HCT116 (cell line): ENCODE data around the gene B4GALNT4. TPM values are rescaled to one million over a fixed set of nuclear protein-coding genes. Genes with fewer than 3 reads are reported as not detected.

Experiments used
- ATAC-seq: fragments of 200-7000 bp; cut with Tn5 transposase; 2 replicates; pipeline ENCODE4 v1.9.1; 2020; ENCODE audit warnings: mild to moderate bottlenecking, moderate library complexity
- BruUV-seq: library from RNA; stranded (reverse); fragments of 400-500 nt; replicated peaks from 2 replicates; lab custom pipeline; 2021; lab: Mats Ljungman, UMichigan
- CTCF ChIA-PET: fragments of 300-600 bp; sonication (Branson Sonifier 250); formaldehyde crosslinking; loops from one replicate; lab custom pipeline; 2021; ENCODE audit warnings: antibody characterized with exemption; lab: Charles Lee
- POLR2A ChIA-PET: fragments of 300-600, 350-600 bp; sonication (Branson Sonifier 250); formaldehyde crosslinking; loops from one replicate; lab custom pipeline; 2021; ENCODE audit warnings: antibody characterized with exemption; lab: Charles Lee
- RAD21 ChIA-PET, 2 experiments: fragments of 300-600 bp; sonication (Branson Sonifier 250); formaldehyde crosslinking; loops; one replicate each; lab custom pipeline; 2023; ENCODE audit warnings: low total read pairs in 2 of 2; ENCODE audit not compliant: uncharacterized antibody in 2 of 2, unreplicated experiment in 2 of 2, low non-redundant PET in 1 of 2; lab: Charles Lee
- DNase-seq: peaks from one replicate; pipeline ENCODE4 v3.0.0-alpha.2; 2010; ENCODE audit warnings: low read depth, low spot score
- H2AFZ ChIP-seq: fragments of 200-600 bp; shearing (Covaris generic), sonication (generic); 2 replicates; pipeline ENCODE4 v1.6.1; 2017; ENCODE audit warnings: low read depth, mixed run types, mixed read lengths, antibody characterized with exemption, low read length; ENCODE audit not compliant: poor library complexity, severe bottlenecking
- H3K27ac ChIP-seq: 2 replicates; pipeline ENCODE4 v1.5.1; 2012; ENCODE audit warnings: low read depth, low read length
- H3K27me3 ChIP-seq: fragments of 200-600 bp; sonication (generic); 2 replicates; pipeline ENCODE4 v1.6.1; 2016; ENCODE audit warnings: mixed run types, low read length, mixed read lengths; ENCODE audit not compliant: insufficient read depth
- H3K36me3 ChIP-seq, 2 experiments: fragments of 200-500 bp in 1 of 2; fragments of 200-600 bp in 1 of 2; sonication (Bioruptor generic) in 1 of 2; sonication (generic) in 1 of 2; 2 replicates each; pipeline versions ENCODE4 v1.5.1 to v1.6.1; 2014 to 2016; ENCODE audit warnings: low read length in 2 of 2, inconsistent platforms in 1 of 2, mixed read lengths in 1 of 2, mixed run types in 1 of 2; ENCODE audit not compliant: insufficient read depth in 2 of 2, control insufficient read depth in 1 of 2
- H3K4me1 ChIP-seq, 2 experiments: fragments of 200-600 bp in 1 of 2; sonication (generic) in 1 of 2; 2 replicates each; pipeline versions ENCODE4 v1.5.1 to v1.6.1; 2012 to 2017; ENCODE audit warnings: low read length in 2 of 2, inconsistent platforms in 1 of 2, mild to moderate bottlenecking in 1 of 2, mixed read lengths in 1 of 2, mixed run types in 1 of 2, moderate library complexity in 1 of 2; ENCODE audit not compliant: insufficient read depth in 2 of 2, control insufficient read depth in 1 of 2
- H3K4me2 ChIP-seq: fragments of 200-600 bp; sonication (generic); 2 replicates; pipeline ENCODE4 v1.6.1; 2017; ENCODE audit warnings: mixed run types, low read length, mixed read lengths
- H3K4me3 ChIP-seq, 2 experiments: fragments of 200-600 bp in 1 of 2; sonication (generic) in 1 of 2; replicated peaks in 1 of 2; 2 replicates each; pipeline ENCODE4 v1.5.1; 2011 to 2016; ENCODE audit warnings: low read length in 2 of 2, control low read depth in 1 of 2, low read depth in 1 of 2, mild to moderate bottlenecking in 1 of 2, mixed read lengths in 1 of 2, mixed run types in 1 of 2
- H3K79me2 ChIP-seq: fragments of 200-600 bp; sonication (generic); 2 replicates; pipeline ENCODE4 v1.6.1; 2017; ENCODE audit warnings: mild to moderate bottlenecking, mixed run types, low read length, moderate library complexity, mixed read lengths; ENCODE audit not compliant: insufficient read depth
- H3K9ac ChIP-seq: fragments of 200-600 bp; sonication (generic); 2 replicates; pipeline ENCODE4 v1.6.1; 2016; ENCODE audit warnings: low read length, mixed read lengths
- H3K9me2 ChIP-seq: fragments of 200-600 bp; sonication (generic), shearing (Covaris generic); 2 replicates; pipeline ENCODE4 v1.6.1; 2017; ENCODE audit warnings: mixed run types, mild to moderate bottlenecking, moderate library complexity; ENCODE audit not compliant: insufficient read depth
- H3K9me3 ChIP-seq, 2 experiments: fragments of 200-500 bp in 1 of 2; fragments of 200-600 bp in 1 of 2; sonication (Bioruptor generic) in 1 of 2; sonication (generic) in 1 of 2; 2 replicates each; pipeline ENCODE4 v1.6.1; 2014 to 2017; ENCODE audit warnings: low read length in 2 of 2, mixed read lengths in 2 of 2, inconsistent platforms in 1 of 2, low read depth in 1 of 2, mild to moderate bottlenecking in 1 of 2, mixed run types in 1 of 2, moderate library complexity in 1 of 2; ENCODE audit not compliant: control insufficient read depth in 1 of 2, insufficient read depth in 1 of 2
- H4K20me1 ChIP-seq: fragments of 200-600 bp; sonication (generic), shearing (Covaris generic); 2 replicates; pipeline ENCODE4 v1.6.1; 2017; ENCODE audit warnings: mixed run types, mild to moderate bottlenecking, moderate library complexity; ENCODE audit not compliant: insufficient read depth
- CBX3 ChIP-seq: IDR thresholded peaks from 2 replicates; pipeline ENCODE4 v1.6.1; 2012; ENCODE audit warnings: low read depth
- CEBPB ChIP-seq: IDR thresholded peaks from 2 replicates; pipeline ENCODE4 v1.6.1; 2012; ENCODE audit warnings: low read depth
- EGR1 ChIP-seq: IDR thresholded peaks from 2 replicates; pipeline ENCODE4 v1.6.1; 2012; ENCODE audit warnings: low read depth
- ELF1 ChIP-seq: IDR thresholded peaks from 2 replicates; pipeline ENCODE4 v1.6.1; 2012; ENCODE audit warnings: low read depth, borderline replicate concordance
- EZH2 ChIP-seq: fragments of 200-600 bp; sonication (generic); IDR thresholded peaks from 2 replicates; pipeline ENCODE4 v1.6.1; 2017; ENCODE audit warnings: antibody characterized with exemption, mixed run types
- EZH2phosphoT487 ChIP-seq: fragments of 200-600 bp; IDR thresholded peaks from 2 replicates; pipeline ENCODE4 v1.6.1; 2018; ENCODE audit warnings: antibody characterized with exemption, borderline replicate concordance
- FOSL1 ChIP-seq: IDR thresholded peaks from 2 replicates; pipeline ENCODE4 v1.6.1; 2012; ENCODE audit warnings: low read depth
- JUND ChIP-seq: IDR thresholded peaks from 2 replicates; pipeline ENCODE4 v1.6.1; 2012
- POLR2A ChIP-seq: IDR thresholded peaks from 2 replicates; pipeline ENCODE4 v1.7.0; 2011; ENCODE audit warnings: borderline replicate concordance; ENCODE audit not compliant: insufficient read depth, insufficient read length; ENCODE audit errors: extremely low read depth
- POLR2AphosphoS5 ChIP-seq: IDR thresholded peaks from 2 replicates; pipeline ENCODE4 v1.6.1; 2011; ENCODE audit warnings: mild to moderate bottlenecking, low read depth, low read length, moderate library complexity
- RAD21 ChIP-seq: IDR thresholded peaks from 2 replicates; pipeline ENCODE4 v1.6.1; 2012; ENCODE audit warnings: low read depth, mild to moderate bottlenecking
- SIN3A ChIP-seq: IDR thresholded peaks from 2 replicates; pipeline ENCODE4 v1.6.1; 2012; ENCODE audit warnings: low read depth
- SP1 ChIP-seq: IDR thresholded peaks from 2 replicates; pipeline ENCODE4 v1.6.1; 2012; ENCODE audit warnings: low read depth
- SRF ChIP-seq: IDR thresholded peaks from 2 replicates; pipeline ENCODE4 v1.6.1; 2012; ENCODE audit warnings: low read depth
- TCF7L2 ChIP-seq: IDR thresholded peaks from 2 replicates; pipeline ENCODE4 v1.7.0; 2011; ENCODE audit warnings: borderline replicate concordance, inconsistent platforms; ENCODE audit not compliant: insufficient read depth, insufficient read length; ENCODE audit errors: extremely low read depth
- ZNF274 ChIP-seq: fragments of 200-500 bp; sonication (Bioruptor generic); IDR thresholded peaks from 2 replicates; pipeline ENCODE4 v1.6.1; 2014; ENCODE audit warnings: mild to moderate bottlenecking, low read depth, low read length, inconsistent platforms
- intact Hi-C: fragments of 100-400 bp; cut with micrococcal nuclease; formaldehyde crosslinking; loops from 2 replicates; pipeline ENCODE4 v1.10.0; 2022
- total RNA-seq: library from RNA; stranded (reverse); gene quantifications from one replicate; pipeline ENCODE4 v1.2.1, GENCODE V29; 2021; ENCODE audit not compliant: unreplicated experiment
- TF ChIP-seq, protein P1 (sequence below): IDR thresholded peaks from 2 replicates; pipeline ENCODE4 v1.6.1; 2012; ENCODE audit warnings: low read depth
- TF ChIP-seq, protein P2 (sequence below): IDR thresholded peaks from 2 replicates; pipeline ENCODE4 v1.6.1; 2012

Gene B4GALNT4
- total RNA-seq, 1 experiment from 2014 or later, result 54.3 TPM

DNA sequence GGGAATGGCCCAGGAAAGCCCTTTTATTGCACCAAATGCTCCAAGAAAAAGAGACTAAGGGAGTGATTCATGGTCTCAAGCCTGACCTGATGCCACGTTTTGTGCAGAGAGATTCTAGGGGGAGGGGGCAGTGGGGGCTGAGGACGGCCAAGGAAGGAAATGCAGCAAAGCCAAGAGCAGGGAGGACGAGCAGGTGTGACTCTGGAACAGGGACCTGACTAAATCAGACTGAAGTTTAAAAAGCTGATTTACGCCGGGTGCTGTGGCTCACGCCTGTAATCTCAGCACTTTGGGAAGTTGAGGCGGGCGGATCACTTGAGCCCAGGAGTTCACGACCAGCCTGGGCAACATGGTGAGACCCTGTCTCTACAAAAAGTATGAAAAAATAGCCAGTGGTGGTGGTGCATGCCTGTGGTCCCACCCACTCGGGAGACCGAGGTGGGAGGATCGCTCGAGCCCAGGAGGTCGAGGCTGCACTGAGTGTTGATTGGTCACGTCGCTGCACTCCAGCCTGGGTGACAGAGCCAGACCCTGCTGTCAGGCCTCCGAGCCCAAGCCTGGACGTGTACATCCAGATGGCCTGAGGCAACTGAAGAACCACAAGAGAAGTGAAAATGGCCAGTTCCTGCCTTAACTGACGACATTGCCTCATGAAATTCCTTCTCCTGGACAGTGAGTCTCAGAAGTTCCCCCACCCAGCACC lies 37.8 kb upstream of the B4GALNT4 start:
- Histone ChIP-seq H3K9ac (no peak overlapping the region), H3K27ac (no peak overlapping the region), H4K20me1 (no peaks in the 10 kb centered on the region), H3K4me1 (peaks cover 0 to 7% of the 10 kb centered on the region in 2 experiments; a peak in 2 of 4 replicates), H3K27me3 (no peaks in the 10 kb centered on the region), H3K4me3 (no peak overlapping the region), H3K79me2 (no peaks in the 10 kb centered on the region), H2AFZ (no peak overlapping the region), H3K9me3 (no peaks in the 10 kb centered on the region; a peak in 1 of 4 replicates), H3K36me3 (no peaks in the 10 kb centered on the region), H3K9me2 (no peaks in the 10 kb centered on the region), H3K4me2 (no peak overlapping the region)
- DNase-seq (no peak), ATAC-seq (no peak)
- BruUV-seq, result no TSS peak
- POLR2A ChIA-PET, result no interaction called here
- intact Hi-C loops, result no loop called here
- no peak for TF ChIP-seq POLR2A
- no peak for TF ChIP-seq EZH2phosphoT487
- no peak for TF ChIP-seq POLR2AphosphoS5
- TF ChIP-seq CBX3, result no peak
- no peak for TF ChIP-seq SRF
- TF ChIP-seq ZNF274, result no peak
- TF ChIP-seq EGR1, result no peak
- TF ChIP-seq CEBPB, result no peak
- no peak for TF ChIP-seq RAD21
- no peak for TF ChIP-seq TCF7L2
- TF ChIP-seq, protein P1, sequence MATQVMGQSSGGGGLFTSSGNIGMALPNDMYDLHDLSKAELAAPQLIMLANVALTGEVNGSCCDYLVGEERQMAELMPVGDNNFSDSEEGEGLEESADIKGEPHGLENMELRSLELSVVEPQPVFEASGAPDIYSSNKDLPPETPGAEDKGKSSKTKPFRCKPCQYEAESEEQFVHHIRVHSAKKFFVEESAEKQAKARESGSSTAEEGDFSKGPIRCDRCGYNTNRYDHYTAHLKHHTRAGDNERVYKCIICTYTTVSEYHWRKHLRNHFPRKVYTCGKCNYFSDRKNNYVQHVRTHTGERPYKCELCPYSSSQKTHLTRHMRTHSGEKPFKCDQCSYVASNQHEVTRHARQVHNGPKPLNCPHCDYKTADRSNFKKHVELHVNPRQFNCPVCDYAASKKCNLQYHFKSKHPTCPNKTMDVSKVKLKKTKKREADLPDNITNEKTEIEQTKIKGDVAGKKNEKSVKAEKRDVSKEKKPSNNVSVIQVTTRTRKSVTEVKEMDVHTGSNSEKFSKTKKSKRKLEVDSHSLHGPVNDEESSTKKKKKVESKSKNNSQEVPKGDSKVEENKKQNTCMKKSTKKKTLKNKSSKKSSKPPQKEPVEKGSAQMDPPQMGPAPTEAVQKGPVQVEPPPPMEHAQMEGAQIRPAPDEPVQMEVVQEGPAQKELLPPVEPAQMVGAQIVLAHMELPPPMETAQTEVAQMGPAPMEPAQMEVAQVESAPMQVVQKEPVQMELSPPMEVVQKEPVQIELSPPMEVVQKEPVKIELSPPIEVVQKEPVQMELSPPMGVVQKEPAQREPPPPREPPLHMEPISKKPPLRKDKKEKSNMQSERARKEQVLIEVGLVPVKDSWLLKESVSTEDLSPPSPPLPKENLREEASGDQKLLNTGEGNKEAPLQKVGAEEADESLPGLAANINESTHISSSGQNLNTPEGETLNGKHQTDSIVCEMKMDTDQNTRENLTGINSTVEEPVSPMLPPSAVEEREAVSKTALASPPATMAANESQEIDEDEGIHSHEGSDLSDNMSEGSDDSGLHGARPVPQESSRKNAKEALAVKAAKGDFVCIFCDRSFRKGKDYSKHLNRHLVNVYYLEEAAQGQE, result no peak
- TF ChIP-seq JUND, result no peak
- TF ChIP-seq SP1, result no peak
- TF ChIP-seq EZH2, result no peak
- TF ChIP-seq SIN3A, result no peak
- TF ChIP-seq ELF1, result no peak
- no peak for TF ChIP-seq FOSL1
- TF ChIP-seq, protein P2, sequence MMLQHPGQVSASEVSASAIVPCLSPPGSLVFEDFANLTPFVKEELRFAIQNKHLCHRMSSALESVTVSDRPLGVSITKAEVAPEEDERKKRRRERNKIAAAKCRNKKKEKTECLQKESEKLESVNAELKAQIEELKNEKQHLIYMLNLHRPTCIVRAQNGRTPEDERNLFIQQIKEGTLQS, result no peak
- CTCF ChIA-PET, result no interaction called here
- RAD21 ChIA-PET, result no interaction called here
